Ishikawa (cell line): Measurements from ENCODE around the gene PEMT.
A peak's percentile ranks its signal among the peaks of the same experiment; 100 is the strongest.

Source experiments
- CEBPB ChIP-seq: IDR thresholded peaks from 2 replicates; pipeline ENCODE4 v1.6.1; 2012
- CREB1 ChIP-seq: IDR thresholded peaks from 2 replicates; pipeline ENCODE4 v1.6.1; 2012; ENCODE audit warnings: low read depth
- EGR1 ChIP-seq: IDR thresholded peaks from 2 replicates; pipeline ENCODE4 v1.6.1; 2012
- EP300 ChIP-seq: IDR thresholded peaks from 2 replicates; pipeline ENCODE4 v1.6.1; 2012; ENCODE audit warnings: borderline replicate concordance
- FOXM1 ChIP-seq: IDR thresholded peaks from 2 replicates; pipeline ENCODE4 v1.6.1; 2012; ENCODE audit warnings: low read depth, borderline replicate concordance
- NFIC ChIP-seq: IDR thresholded peaks from 2 replicates; pipeline ENCODE4 v1.6.1; 2012
- RAD21 ChIP-seq: IDR thresholded peaks from 2 replicates; pipeline ENCODE4 v1.6.1; 2012; ENCODE audit warnings: low read depth
- REST ChIP-seq: IDR thresholded peaks from 2 replicates; pipeline ENCODE4 v1.6.1; 2012; ENCODE audit warnings: low read depth, mild to moderate bottlenecking
- TAF1 ChIP-seq: IDR thresholded peaks from 2 replicates; pipeline ENCODE4 v1.6.1; 2012; ENCODE audit warnings: low read depth, mild to moderate bottlenecking
- TCF12 ChIP-seq: IDR thresholded peaks from 2 replicates; pipeline ENCODE4 v1.6.1; 2012; ENCODE audit warnings: low read depth
- TEAD4 ChIP-seq: IDR thresholded peaks from 2 replicates; pipeline ENCODE4 v1.6.1; 2012
- USF1 ChIP-seq: IDR thresholded peaks from 2 replicates; pipeline ENCODE4 v1.6.1; 2012
- YY1 ChIP-seq: IDR thresholded peaks from 2 replicates; pipeline ENCODE4 v1.6.1; 2012; ENCODE audit warnings: low read depth
- ZBTB7A ChIP-seq: IDR thresholded peaks from 2 replicates; pipeline ENCODE4 v1.6.1; 2012; ENCODE audit warnings: low read depth
- TF ChIP-seq, protein P1 (sequence below): IDR thresholded peaks from 2 replicates; pipeline ENCODE4 v1.6.1; 2012

The PEMT gene

GRCh38 chr17:17497845-17498520, 93.5 kb downstream of the PEMT start:
- TF ChIP-seq TEAD4 (no peak), TCF12 (no peak), TAF1 (no peak), REST (no peak)

- no peak for TF ChIP-seq YY1
- no peak for TF ChIP-seq ZBTB7A
- TF ChIP-seq EP300, result no peak
- TF ChIP-seq USF1, result no peak
- TF ChIP-seq NFIC, result no peak
- no peak for TF ChIP-seq RAD21
- TF ChIP-seq CREB1, result no peak
- no peak for TF ChIP-seq TAF1
- TF ChIP-seq TCF12, result no peak
- TF ChIP-seq TEAD4, result no peak
Measured at GRCh38 chr17:17497065-17497844, 94.3 kb downstream of the PEMT start.

DNA sequence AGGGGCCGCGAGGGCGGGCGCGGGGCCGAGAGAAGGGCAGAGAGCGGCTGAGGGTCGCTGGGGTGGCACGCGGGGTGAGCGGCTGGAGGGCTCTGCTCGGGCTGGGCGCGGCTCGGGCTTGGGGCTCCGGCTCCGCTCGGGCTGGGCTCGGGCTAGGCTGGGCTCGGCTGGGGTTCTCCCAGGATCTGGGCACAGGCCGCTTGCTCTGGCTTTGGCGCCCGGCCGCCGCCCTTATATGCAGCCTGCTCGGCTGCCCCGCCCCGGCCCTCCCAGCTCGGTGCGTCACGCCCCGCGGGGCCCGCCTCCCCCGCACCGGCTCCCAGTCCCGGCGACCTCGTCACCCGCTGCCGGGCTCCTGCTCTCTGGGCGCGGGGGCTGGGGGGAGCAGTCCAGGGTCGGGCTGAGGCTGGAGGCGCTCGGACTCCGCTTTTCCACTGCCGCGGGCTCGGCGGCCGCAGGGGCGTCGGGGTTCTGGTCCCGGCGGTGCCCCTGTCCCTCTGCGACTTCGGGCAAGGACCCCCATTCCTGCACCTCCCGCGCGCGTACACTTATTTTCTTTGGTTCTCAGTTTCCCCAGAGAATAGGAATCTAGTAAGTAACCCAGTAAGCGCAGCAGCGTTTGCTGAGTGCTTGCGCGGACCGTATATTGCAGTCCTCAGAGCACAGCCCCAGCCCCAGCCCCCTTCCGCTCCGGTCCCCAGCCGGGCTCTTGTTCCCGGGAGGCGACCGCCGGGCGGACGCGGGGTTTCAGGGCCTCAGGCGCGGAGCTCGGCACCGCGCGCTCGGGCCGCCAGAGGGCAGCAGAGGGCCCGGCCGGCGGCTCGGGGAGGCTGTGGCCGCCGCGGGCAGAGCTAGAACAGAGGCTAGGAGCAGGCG, 95.1 kb downstream of the PEMT start, which contains the start of gene RASD1:
RASD1 (minus strand) TSS at position 207 of the 876 bp plus-strand sequence. CDS start 214 bp downstream, outside the sequence.
- TF ChIP-seq TEAD4, result no peak
- no peak for TF ChIP-seq FOXM1
- TF ChIP-seq EGR1, result peak; percentile 50; the same call in 1 of the 2 replicates
- peak; percentile 89 for TF ChIP-seq ZBTB7A
- peak; percentile 79 for TF ChIP-seq RAD21

GRCh38 chr17:17495536-17496188, 95.8 kb downstream of the PEMT start:
- TF ChIP-seq CREB1 (no peak), REST (no peak), TCF12 (no peak), RAD21 (no peak), FOXM1 (no peak), EP300 (no peak), ZBTB7A (no peak), USF1 (no peak), CEBPB (no peak), TAF1 (no peak), NFIC (no peak), YY1 (no peak), EGR1 (no peak)
- TF ChIP-seq, protein P1, sequence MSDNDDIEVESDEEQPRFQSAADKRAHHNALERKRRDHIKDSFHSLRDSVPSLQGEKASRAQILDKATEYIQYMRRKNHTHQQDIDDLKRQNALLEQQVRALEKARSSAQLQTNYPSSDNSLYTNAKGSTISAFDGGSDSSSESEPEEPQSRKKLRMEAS, result no peak

DNA sequence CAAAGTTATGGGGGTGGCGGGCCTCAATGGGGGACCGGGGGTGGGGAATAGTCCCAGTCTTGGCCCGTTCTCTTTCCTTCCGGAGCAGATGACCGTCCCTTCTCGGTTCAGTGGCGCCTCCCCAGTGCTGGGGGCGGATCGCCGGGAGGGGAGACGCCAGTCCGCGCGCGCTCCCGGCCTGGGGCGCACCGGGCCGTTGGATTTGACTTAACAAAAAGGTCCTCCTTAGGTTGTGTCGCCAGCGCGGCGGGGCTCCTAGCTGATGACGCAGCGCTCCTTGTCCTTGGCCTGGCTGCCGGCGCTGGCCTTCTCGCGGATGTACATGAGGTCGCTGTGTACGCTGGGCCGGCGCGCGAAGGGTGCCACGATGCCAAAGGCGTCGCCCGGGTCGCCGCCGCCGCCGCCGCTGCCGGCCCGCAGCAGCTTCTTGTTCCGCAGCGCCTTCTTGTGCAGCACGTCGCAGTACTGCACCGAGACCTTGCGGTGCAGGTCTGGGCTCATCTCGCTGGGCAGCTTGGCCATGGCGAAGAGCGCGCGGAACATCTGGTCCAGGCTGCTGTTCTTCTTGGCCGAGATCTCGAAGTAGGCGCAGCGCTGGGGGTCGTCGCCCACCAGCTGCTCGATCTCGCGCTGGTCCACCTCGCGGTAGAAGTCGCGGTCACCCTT, 96.5 kb downstream of the PEMT start:
- TF ChIP-seq YY1, result no peak
- TF ChIP-seq USF1, result no peak
- no peak for TF ChIP-seq FOXM1
- TF ChIP-seq TAF1, result no peak
- TF ChIP-seq EP300, result no peak
- TF ChIP-seq ZBTB7A, result no peak
- no peak for TF ChIP-seq REST
- TF ChIP-seq TEAD4, result no peak
- no peak for TF ChIP-seq NFIC
- TF ChIP-seq CREB1, result no peak
- TF ChIP-seq CEBPB, result no peak
- no peak for TF ChIP-seq EGR1
- TF ChIP-seq, protein P1, result no peak
- no peak for TF ChIP-seq TCF12
- TF ChIP-seq RAD21, result no peak
